Measurements from ENCODE around the gene NFATC1.

Gene NFATC1

GRCh38 chr18:79574938-79575525 lies 179.3 kb downstream of the NFATC1 start:
- no peak for DNase-seq (ENCODE audit: low read depth)

GRCh38 chr18:79575891-79576685 lies 180.4 kb downstream of the NFATC1 start:
- no peak for DNase-seq (ENCODE audit: low read depth)

GRCh38 chr18:79576686-79577351 lies 181.1 kb downstream of the NFATC1 start:
- no peak for DNase-seq (ENCODE audit: low read depth)

GRCh38 chr18:79577451-79578395 lies 182.0 kb downstream of the NFATC1 start:
- no peak for DNase-seq (ENCODE audit: low read depth)

- no peak for DNase-seq (ENCODE audit: low read depth)
These were observed 182.9 kb downstream of the NFATC1 start for GRCh38 chr18:79578396-79579260.
